ENCODE measurements around the gene LNX1. TPM values are rescaled to one million over a fixed set of nuclear protein-coding genes. Genes with fewer than 3 reads are reported as not detected.

LNX1 gene
- total RNA-seq, 4 donors from 2014 or later = 21.7 to 47.2 (median 36.2) TPM

- Histone ChIP-seq H3K9me3 (no peaks in the 10 kb centered on the region), H3K27me3 (no peaks in the 10 kb centered on the region), H3K27ac (no peak overlapping the region), H3K4me1 (no peaks in the 10 kb centered on the region), H3K4me3 (no peak overlapping the region), H3K36me3 (no peaks in the 10 kb centered on the region)
- no peak for TF ChIP-seq CTCF (IDR thresholded peaks at IDR 0.05)
- TF ChIP-seq POLR2AphosphoS5 (IDR thresholded peaks at IDR 0.05) = no peak
- no peak for TF ChIP-seq POLR2A (IDR thresholded peaks at IDR 0.05)
- TF ChIP-seq EP300 (IDR thresholded peaks at IDR 0.05) = no peak
- WGBS = 94% methylated on average over 3 of the region's 3 CpGs
- no peak for DNase-seq (ENCODE audit: low spot score in 2 of 2)
Observed at GRCh38 chr4:53529025-53529424, 62.3 kb downstream of the LNX1 start.

GRCh38 chr4:53527930-53528329 is 63.4 kb downstream of the LNX1 start:
- no peak for DNase-seq (ENCODE audit: low spot score in 2 of 2)
- Histone ChIP-seq H3K4me3 (no peak overlapping the region), H3K27ac (no peak overlapping the region), H3K27me3 (no peaks in the 10 kb centered on the region), H3K4me1 (no peaks in the 10 kb centered on the region), H3K36me3 (no peaks in the 10 kb centered on the region), H3K9me3 (no peaks in the 10 kb centered on the region)
- 97% methylated on average over 4 of the region's 4 CpGs for WGBS
- no peak for TF ChIP-seq POLR2AphosphoS5 (IDR thresholded peaks at IDR 0.05)
- TF ChIP-seq EP300 (IDR thresholded peaks at IDR 0.05) = no peak
- TF ChIP-seq POLR2A (IDR thresholded peaks at IDR 0.05) = no peak
- TF ChIP-seq CTCF (IDR thresholded peaks at IDR 0.05) = no peak

GRCh38 chr4:53527326-53527725 is 64.0 kb downstream of the LNX1 start:
- Histone ChIP-seq H3K27me3 (no peaks in the 10 kb centered on the region), H3K4me3 (no peak overlapping the region), H3K36me3 (no peaks in the 10 kb centered on the region), H3K9me3 (no peaks in the 10 kb centered on the region), H3K4me1 (no peaks in the 10 kb centered on the region), H3K27ac (no peak overlapping the region)
- TF ChIP-seq EP300 (IDR thresholded peaks at IDR 0.05) (no peak), CTCF (IDR thresholded peaks at IDR 0.05) (no peak), POLR2AphosphoS5 (IDR thresholded peaks at IDR 0.05) (no peak), POLR2A (IDR thresholded peaks at IDR 0.05) (no peak)
- DNase-seq (ENCODE audit: low spot score in 2 of 2) = no peak
- WGBS = 28% methylated on average over 1 of the region's 1 CpG

- no peak overlapping the region for H3K27ac ChIP-seq
- TF ChIP-seq POLR2A (IDR thresholded peaks at IDR 0.05) (no peak), CTCF (IDR thresholded peaks at IDR 0.05) (no peak), EP300 (IDR thresholded peaks at IDR 0.05) (no peak), POLR2AphosphoS5 (IDR thresholded peaks at IDR 0.05) (no peak)
- no peaks in the 10 kb centered on the region for H3K36me3 ChIP-seq
- no peaks in the 10 kb centered on the region for H3K27me3 ChIP-seq
- H3K4me1 ChIP-seq = no peaks in the 10 kb centered on the region
- no peaks in the 10 kb centered on the region for H3K9me3 ChIP-seq
- no peak overlapping the region for H3K4me3 ChIP-seq
- DNase-seq (ENCODE audit: low spot score in 2 of 2) = no peak
Observed at GRCh38 chr4:53522334-53522733, 69.0 kb downstream of the LNX1 start.

- DNase-seq (ENCODE audit: low spot score in 2 of 2) = no peak
- H3K4me3 ChIP-seq = no peak overlapping the region
- TF ChIP-seq CTCF (IDR thresholded peaks at IDR 0.05) (no peak), POLR2AphosphoS5 (IDR thresholded peaks at IDR 0.05) (no peak), POLR2A (IDR thresholded peaks at IDR 0.05) (no peak), EP300 (IDR thresholded peaks at IDR 0.05) (no peak)
- H3K4me1 ChIP-seq = no peaks in the 10 kb centered on the region
- H3K27ac ChIP-seq = no peak overlapping the region
- WGBS = 74% methylated on average over 6 of the region's 6 CpGs
- no peaks in the 10 kb centered on the region for H3K9me3 ChIP-seq
- no peaks in the 10 kb centered on the region for H3K36me3 ChIP-seq
- H3K27me3 ChIP-seq = no peaks in the 10 kb centered on the region
Observed at GRCh38 chr4:53520116-53520515, 71.2 kb downstream of the LNX1 start.

Measured in suprapubic skin (tissue), 4 donors.